CD14-positive monocyte (primary cell): ENCODE results near the gene NDUFV3. TPM values are rescaled to one million over a fixed set of nuclear protein-coding genes. Genes with fewer than 3 reads are reported as not detected.

Experiments
- DNase-seq, 3 donors: peaks; one replicate each; pipeline ENCODE4 v3.0.0-alpha.2; 2011 to 2022
- H2AFZ ChIP-seq: 2 replicates; pipeline ENCODE4 v1.6.0; 2012; ENCODE audit warnings: mild to moderate bottlenecking, low read depth, low read length, inconsistent platforms; ENCODE audit not compliant: insufficient read depth, poor library complexity, severe bottlenecking
- H3K27ac ChIP-seq, 2 donors: 1 replicate in 1 of 2; 2 replicates in 1 of 2; pipeline ENCODE4 v1.5.1; 2012 to 2013; ENCODE audit warnings: low read length in 2 of 2, control low read depth in 1 of 2, inconsistent platforms in 1 of 2, low read depth in 1 of 2, mild to moderate bottlenecking in 1 of 2
- H3K27me3 ChIP-seq, 2 donors: one replicate each; pipeline versions ENCODE4 v1.6.0 to v1.6.1; 2011 to 2013; ENCODE audit warnings: low read length in 2 of 2; ENCODE audit not compliant: control insufficient read depth in 2 of 2, insufficient read depth in 2 of 2
- H3K36me3 ChIP-seq, 2 donors: replicated peaks in 1 of 2; 1 replicate in 1 of 2; 2 replicates in 1 of 2; pipeline versions ENCODE4 v1.5.1 to v1.6.1; 2012 to 2013; ENCODE audit warnings: low read length in 2 of 2, control low read depth in 1 of 2, inconsistent platforms in 1 of 2, mild to moderate bottlenecking in 1 of 2; ENCODE audit not compliant: insufficient read depth in 2 of 2, control insufficient read depth in 1 of 2
- H3K4me1 ChIP-seq, 2 donors: 1 replicate in 1 of 2; 2 replicates in 1 of 2; pipeline versions ENCODE4 v1.5.1 to v1.6.1; 2012 to 2013; ENCODE audit warnings: low read length in 2 of 2, control low read depth in 1 of 2, inconsistent platforms in 1 of 2, mild to moderate bottlenecking in 1 of 2, moderate library complexity in 1 of 2; ENCODE audit not compliant: insufficient read depth in 2 of 2, control insufficient read depth in 1 of 2
- H3K4me2 ChIP-seq: replicated peaks from 2 replicates; pipeline ENCODE3; 2012; ENCODE audit warnings: low read length, moderate library complexity, mild to moderate bottlenecking; ENCODE audit not compliant: poor library complexity, severe bottlenecking; ENCODE audit errors: extremely low read depth
- H3K4me3 ChIP-seq, 3 experiments: fragments of 200-600 bp in 1 of 3; sonication (generic) in 1 of 3; replicated peaks in 1 of 3; 1 replicate in 2 of 3; 2 replicates in 1 of 3; pipeline ENCODE4 v1.5.1; 2011 to 2013; ENCODE audit warnings: low read length in 3 of 3, mild to moderate bottlenecking in 3 of 3, control low read depth in 2 of 3, low read depth in 2 of 3, inconsistent platforms in 1 of 3, moderate library complexity in 1 of 3
- H3K79me2 ChIP-seq: 2 replicates; pipeline ENCODE4 v1.6.0; 2012; ENCODE audit warnings: mild to moderate bottlenecking, control low read depth, inconsistent platforms, low read length, moderate library complexity; ENCODE audit not compliant: insufficient read depth
- H3K9ac ChIP-seq: 2 replicates; pipeline ENCODE4 v1.6.0; 2017; ENCODE audit warnings: low read length, mild to moderate bottlenecking; ENCODE audit not compliant: insufficient read depth, poor library complexity, severe bottlenecking
- H3K9me3 ChIP-seq, 2 donors: replicated peaks in 1 of 2; 1 replicate in 1 of 2; 2 replicates in 1 of 2; pipeline versions ENCODE4 v1.5.1 to v1.6.1; 2012 to 2013; ENCODE audit warnings: low read length in 2 of 2, control low read depth in 1 of 2; ENCODE audit not compliant: control insufficient read depth in 1 of 2, insufficient read depth in 1 of 2
- H4K20me1 ChIP-seq: 2 replicates; pipeline ENCODE4 v1.6.0; 2012; ENCODE audit warnings: mild to moderate bottlenecking, low read length, control low read depth, moderate library complexity; ENCODE audit not compliant: insufficient read depth
- H3K27ac Mint-ChIP-seq, 7 donors: one replicate each; pipeline ENCODE4 v1.8.0; 2020; ENCODE audit warnings: mild to moderate bottlenecking in 7 of 7, mixed read lengths in 7 of 7, moderate library complexity in 6 of 7, inconsistent platforms in 2 of 7
- H3K27me3 Mint-ChIP-seq, 3 donors: one replicate each; pipeline ENCODE4 v1.8.0; 2021 to 2022; ENCODE audit warnings: low read depth in 3 of 3, mild to moderate bottlenecking in 3 of 3, mixed read lengths in 3 of 3, moderate library complexity in 3 of 3, inconsistent platforms in 1 of 3
- H3K36me3 Mint-ChIP-seq, 2 donors: one replicate each; pipeline ENCODE4 v1.8.0; 2020; ENCODE audit warnings: mixed read lengths in 2 of 2, inconsistent platforms in 1 of 2, mild to moderate bottlenecking in 1 of 2
- H3K4me1 Mint-ChIP-seq: one replicate; pipeline ENCODE4 v1.8.0; 2020; ENCODE audit warnings: mild to moderate bottlenecking, mixed read lengths
- H3K4me3 Mint-ChIP-seq, 2 donors: one replicate each; pipeline ENCODE4 v1.8.0; 2020; ENCODE audit warnings: mild to moderate bottlenecking in 2 of 2, mixed read lengths in 2 of 2, moderate library complexity in 1 of 2
- H3K9me3 Mint-ChIP-seq, 7 donors: one replicate each; pipeline ENCODE4 v1.8.0; 2020 to 2022; ENCODE audit warnings: mixed read lengths in 7 of 7, mild to moderate bottlenecking in 6 of 7, moderate library complexity in 6 of 7, inconsistent platforms in 2 of 7
- CTCF ChIP-seq: fragments of 200-600 bp; IDR thresholded peaks from one replicate; pipeline ENCODE4 v1.8.0; 2022; ENCODE audit warnings: antibody characterized with exemption, mild to moderate bottlenecking
- WGBS: methylation state at CpG from one replicate; pipeline ENCODE4 v1.1.5; 2013; ENCODE audit warnings: missing lambda C conversion rate; ENCODE audit not compliant: insufficient coverage; 5-methylcytosine and 5-hydroxymethylcytosine counted together
- intact Hi-C, 2 donors: fragments of 100-400 bp; cut with micrococcal nuclease; formaldehyde crosslinking; loops; one replicate each; pipeline versions ENCODE4 v1.15.0 to v1.15.1; 2023
- polyA plus RNA-seq, 3 donors: library from polyadenylated mRNA; depleted of rRNA in 1 of 3; unstranded in 2 of 3; stranded (reverse) in 1 of 3; fragments of 300-500 nt in 2 of 3; fragments of >200 nt in 1 of 3; fragmentation: Illumina TruSeq in 2 of 3; gene quantifications; 1 replicate in 2 of 3; 2 replicates in 1 of 3; pipeline ENCODE4 v1.2.3, GENCODE V29; 2012 to 2021
- small RNA-seq: library from RNA; depleted of rRNA; stranded (forward); fragments of <200 nt; gene quantifications from one replicate; pipeline ENCODE3, GENCODE V24; 2012; ENCODE audit warnings: low read depth; ENCODE audit not compliant: insufficient read length

NDUFV3 gene
- polyA plus RNA-seq, 3 donors: 18.2 to 35.5 (median 28.0) TPM

GRCh38 chr21:42959728-42960127, 66.6 kb downstream of the NDUFV3 start:
- Mint-ChIP-seq H3K36me3 (no peaks in the 10 kb centered on the region), H3K27ac (peak overlapping the region in 1 of 7 donors; percentile 54), H3K9me3 (peaks cover 0 to 11% (median 0%) of the 10 kb centered on the region in 7 donors), H3K27me3 (peaks cover 3 to 4% (median 4%) of the 10 kb centered on the region in 3 donors), H3K4me1 (no peaks in the 10 kb centered on the region), H3K4me3 (no peak overlapping the region)
- Histone ChIP-seq H3K36me3 (no peaks in the 10 kb centered on the region), H3K27me3 (no peaks in the 10 kb centered on the region), H3K9me3 (no peaks in the 10 kb centered on the region), H3K4me1 (no peaks in the 10 kb centered on the region), H3K9ac (no peak overlapping the region), H2AFZ (no peak overlapping the region), H3K27ac (no peak overlapping the region), H4K20me1 (no peaks in the 10 kb centered on the region), H3K4me3 (no peak overlapping the region), H3K79me2 (no peaks in the 10 kb centered on the region), H3K4me2 (no peak overlapping the region)
- intact Hi-C loops: no loop called here
- no peak for TF ChIP-seq CTCF
- no peak for DNase-seq
- no CpG with 5 or more reads among the region's 3 CpGs for WGBS

GRCh38 chr21:42962380-42963007, 69.4 kb downstream of the NDUFV3 start:
- Mint-ChIP-seq H3K27me3 (peaks cover 3 to 7% (median 4%) of the 10 kb centered on the region in 3 donors), H3K27ac (no peak overlapping the region), H3K36me3 (no peaks in the 10 kb centered on the region), H3K4me3 (no peak overlapping the region), H3K4me1 (no peaks in the 10 kb centered on the region), H3K9me3 (peaks cover 0 to 5% (median 0%) of the 10 kb centered on the region in 7 donors)
- Histone ChIP-seq H3K27ac (no peak overlapping the region), H3K79me2 (no peaks in the 10 kb centered on the region), H3K9me3 (no peaks in the 10 kb centered on the region), H2AFZ (no peak overlapping the region), H4K20me1 (no peaks in the 10 kb centered on the region), H3K4me3 (no peak overlapping the region), H3K4me1 (no peaks in the 10 kb centered on the region), H3K9ac (no peak overlapping the region), H3K36me3 (no peaks in the 10 kb centered on the region), H3K27me3 (no peaks in the 10 kb centered on the region), H3K4me2 (no peak overlapping the region)
- TF ChIP-seq CTCF: no peak
- 80% methylated on average over 1 of the region's 6 CpGs for WGBS
- no peak for DNase-seq
- intact Hi-C loops: no loop called here

Small RNA genes within 50 kb of the gene (small RNA-seq; reads per million reads assigned to genes)
- not detected for gene MIR5692B

Other genes starting within 250 kb of the NDUFV3 start
- under 1 TPM in 2 of 3 donors, not detected in 1; 0.05 to 0.52 TPM for gene PDE9A, start 239.7 kb upstream of the NDUFV3 start, polyA plus RNA-seq
- 1 to 10 TPM; 2.9 to 7.0 (median 3.6) TPM for gene WDR4, start 13.8 kb upstream of the NDUFV3 start, polyA plus RNA-seq
- gene ERVH48-1, start 32.3 kb downstream of the NDUFV3 start, polyA plus RNA-seq: not detected
- gene PKNOX1, start 81.3 kb downstream of the NDUFV3 start, polyA plus RNA-seq: 10 to 100 TPM in 1 of 3 donors, 1 to 10 TPM in 2; 9.2 to 11.8 (median 9.9) TPM
- under 1 TPM in 1 of 3 donors, not detected in 2; 0.19 TPM for gene CBS, start 182.5 kb downstream of the NDUFV3 start, polyA plus RNA-seq
- 100 to 1,000 TPM in 1 of 3 donors, 10 to 100 TPM in 2; 38.4 to 111 (median 39.3) TPM for gene U2AF1, start 214.3 kb downstream of the NDUFV3 start, polyA plus RNA-seq